Gastroesophageal sphincter (tissue), 3 donors: ENCODE data around the gene NOS1.

Source experiments
- CTCF ChIP-seq, 4 experiments: fragments of 200-600 bp in 2 of 4; fragments of 450-650 bp in 2 of 4; sonication (generic) in 1 of 4; IDR thresholded peaks; one replicate each; pipeline ENCODE4 v1.5.1; 2017 to 2019; ENCODE audit warnings: antibody characterized with exemption in 4 of 4, mild to moderate bottlenecking in 2 of 4, moderate library complexity in 2 of 4
- POLR2A ChIP-seq, 2 donors: fragments of 450-650 bp; IDR thresholded peaks; one replicate each; pipeline ENCODE4 v1.6.1; 2017; ENCODE audit warnings: antibody characterized with exemption in 2 of 2, mild to moderate bottlenecking in 2 of 2, moderate library complexity in 1 of 2
- POLR2AphosphoS5 ChIP-seq: sonication (generic); formaldehyde crosslinking; IDR thresholded peaks from one replicate; pipeline ENCODE4 v1.6.1; 2017; ENCODE audit warnings: antibody characterized with exemption

GRCh38 chr12:117342682-117343081 is 18.7 kb downstream of the NOS1 start:
- TF ChIP-seq CTCF (IDR thresholded peaks at IDR 0.05) (no peak), POLR2A (IDR thresholded peaks at IDR 0.05) (no peak), POLR2AphosphoS5 (no peak)
